GM12864 (cell line): ENCODE results near the gene SREK1IP1.

ENCODE experiments used
- DNase-seq: peaks from one replicate; pipeline ENCODE4 v3.0.0-alpha.2; 2011; ENCODE audit warnings: low read depth
- H3K4me3 ChIP-seq: 2 replicates; pipeline ENCODE4 v1.5.1; 2011; ENCODE audit warnings: mild to moderate bottlenecking, low read depth, low read length, control low read depth
- TF ChIP-seq, protein P1 (sequence below): IDR thresholded peaks from 2 replicates; pipeline ENCODE4 v1.5.1; 2011; ENCODE audit warnings: low read depth, mild to moderate bottlenecking, moderate library complexity, low read length, control low read depth, inconsistent platforms; ENCODE audit errors: missing control alignments

Gene SREK1IP1

DNA sequence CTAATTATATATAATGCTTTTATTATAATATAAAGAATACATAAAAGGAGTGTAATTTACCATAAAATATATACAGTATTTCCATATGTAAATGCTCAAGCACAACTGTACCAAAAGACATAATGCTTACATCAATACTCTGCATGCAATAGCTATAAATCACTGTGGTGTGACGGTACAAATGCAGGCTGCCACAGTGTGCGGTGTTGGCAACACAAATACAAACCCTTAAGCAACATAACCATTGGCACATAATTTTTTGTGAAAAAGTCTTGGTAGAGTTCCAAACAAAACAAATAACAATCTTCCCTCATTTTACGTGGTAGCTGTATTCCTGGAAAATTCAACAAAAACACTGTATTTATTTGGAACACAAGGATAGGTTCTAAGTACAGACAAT lies 80.1 kb downstream of the SREK1IP1 start:
- no peak for DNase-seq
- TF ChIP-seq, protein P1, sequence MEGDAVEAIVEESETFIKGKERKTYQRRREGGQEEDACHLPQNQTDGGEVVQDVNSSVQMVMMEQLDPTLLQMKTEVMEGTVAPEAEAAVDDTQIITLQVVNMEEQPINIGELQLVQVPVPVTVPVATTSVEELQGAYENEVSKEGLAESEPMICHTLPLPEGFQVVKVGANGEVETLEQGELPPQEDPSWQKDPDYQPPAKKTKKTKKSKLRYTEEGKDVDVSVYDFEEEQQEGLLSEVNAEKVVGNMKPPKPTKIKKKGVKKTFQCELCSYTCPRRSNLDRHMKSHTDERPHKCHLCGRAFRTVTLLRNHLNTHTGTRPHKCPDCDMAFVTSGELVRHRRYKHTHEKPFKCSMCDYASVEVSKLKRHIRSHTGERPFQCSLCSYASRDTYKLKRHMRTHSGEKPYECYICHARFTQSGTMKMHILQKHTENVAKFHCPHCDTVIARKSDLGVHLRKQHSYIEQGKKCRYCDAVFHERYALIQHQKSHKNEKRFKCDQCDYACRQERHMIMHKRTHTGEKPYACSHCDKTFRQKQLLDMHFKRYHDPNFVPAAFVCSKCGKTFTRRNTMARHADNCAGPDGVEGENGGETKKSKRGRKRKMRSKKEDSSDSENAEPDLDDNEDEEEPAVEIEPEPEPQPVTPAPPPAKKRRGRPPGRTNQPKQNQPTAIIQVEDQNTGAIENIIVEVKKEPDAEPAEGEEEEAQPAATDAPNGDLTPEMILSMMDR, result no peak

DNA sequence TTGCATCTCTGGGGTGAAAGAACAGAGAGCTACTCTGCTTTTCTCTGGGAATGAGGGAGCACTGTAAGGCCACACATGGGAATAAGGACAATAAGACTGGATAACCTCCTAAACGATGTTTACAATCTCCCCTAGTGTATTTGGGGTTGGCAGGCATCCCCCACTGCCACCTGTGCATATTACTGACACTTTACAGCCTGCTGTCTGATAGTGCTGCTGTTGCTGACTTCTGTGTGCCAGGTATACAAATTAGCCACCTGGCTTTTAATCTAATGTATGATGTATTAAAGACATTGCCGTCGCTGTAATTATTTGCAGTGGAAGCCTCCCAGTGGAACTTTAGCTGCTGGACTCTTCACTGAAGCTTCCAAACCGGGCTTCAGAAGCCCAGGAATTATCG lies 82.6 kb downstream of the SREK1IP1 start:
- no peak overlapping the region for H3K4me3 ChIP-seq
- no peak for DNase-seq
- TF ChIP-seq, protein P1, result no peak

More for the DNA sequence above, 80.1 kb downstream of the SREK1IP1 start:
- no peak overlapping the region for H3K4me3 ChIP-seq

DNA sequence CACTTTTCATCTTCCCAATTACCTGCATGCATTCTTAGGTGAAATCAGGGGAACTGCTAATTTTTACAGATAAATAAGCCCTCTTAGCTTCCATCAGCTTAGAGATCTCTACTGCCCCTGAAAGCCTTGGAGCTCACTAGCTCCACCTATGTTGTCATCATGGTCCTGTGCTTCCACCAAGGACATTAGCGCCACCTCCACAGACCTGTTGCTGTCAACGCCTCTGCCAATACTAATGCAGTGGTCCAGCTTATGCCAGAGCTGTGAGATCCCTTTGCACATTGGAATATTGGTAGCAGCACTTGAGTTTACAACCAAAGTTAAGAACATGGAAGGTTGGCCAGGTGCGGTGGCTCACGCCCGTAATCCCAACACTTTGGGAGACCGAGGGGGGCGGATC lies 85.9 kb downstream of the SREK1IP1 start:
- DNase-seq, result no peak

DNA sequence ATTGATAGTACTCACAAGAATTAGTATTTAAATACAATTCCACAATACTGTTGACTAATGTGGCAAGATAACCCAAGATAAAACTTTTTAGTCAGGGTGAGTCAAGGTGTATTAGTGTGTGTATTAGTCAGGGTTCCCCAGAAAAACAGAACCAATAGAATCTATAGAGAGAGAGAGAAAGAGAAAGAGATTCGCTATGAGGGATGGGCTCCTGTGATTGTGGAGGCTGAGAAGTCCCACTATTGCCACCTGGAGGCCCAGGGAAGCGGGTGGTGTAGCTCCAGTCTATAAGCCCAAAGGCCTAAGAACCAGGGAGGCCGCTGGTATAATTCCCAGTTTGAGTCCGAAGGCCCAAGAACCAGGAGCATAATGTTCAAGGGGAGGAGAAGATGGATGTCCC lies 88.2 kb downstream of the SREK1IP1 start:
- TF ChIP-seq, protein P1, result peak; percentile 12
- DNase-seq, result no peak
- H3K4me3 ChIP-seq, result no peak overlapping the region

More for the DNA sequence above, 85.9 kb downstream of the SREK1IP1 start:
- H3K4me3 ChIP-seq, result no peak overlapping the region
- TF ChIP-seq, protein P1, result peak; percentile 19

DNA sequence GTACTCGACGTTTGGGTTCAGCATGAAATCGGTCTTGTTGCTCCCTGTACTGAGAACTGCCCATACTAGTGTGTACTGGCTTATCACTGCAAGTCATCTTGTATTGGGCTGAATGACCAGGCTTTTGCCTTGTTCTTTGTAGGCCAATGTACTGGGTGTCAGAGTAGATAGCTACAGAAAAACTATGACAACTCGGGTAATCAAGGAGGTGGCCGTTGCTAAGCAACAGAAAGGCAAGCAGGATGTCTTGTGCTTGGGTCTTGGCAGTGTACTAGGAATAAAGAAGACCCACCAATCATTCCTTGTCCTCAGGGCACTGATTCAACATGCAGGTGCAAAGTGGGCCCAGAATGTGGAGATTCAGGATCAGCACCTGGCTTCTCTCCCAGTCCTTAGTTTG lies 90.1 kb downstream of the SREK1IP1 start:
- DNase-seq, result no peak
- H3K4me3 ChIP-seq, result no peak overlapping the region
- TF ChIP-seq, protein P1, result no peak

DNA sequence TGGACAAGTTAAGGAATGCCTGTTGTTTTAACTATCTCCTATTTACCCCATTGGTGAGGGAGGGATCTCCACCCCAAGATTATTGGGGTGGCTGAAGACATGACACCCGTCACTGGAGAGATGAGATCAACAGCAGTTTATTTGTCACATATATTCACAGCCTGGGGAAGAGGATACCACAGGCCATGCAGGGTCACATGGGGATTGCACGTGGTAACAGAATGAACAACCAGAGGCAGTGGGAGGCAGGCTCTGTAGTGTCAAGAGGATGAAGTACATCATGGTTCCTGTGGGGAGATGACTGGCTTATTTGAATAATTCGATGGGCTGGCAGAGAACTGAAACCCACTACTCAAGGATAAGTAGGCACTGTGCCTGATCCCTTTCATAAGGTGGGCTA lies 96.8 kb downstream of the SREK1IP1 start:
- DNase-seq, result no peak
- TF ChIP-seq, protein P1, result no peak
- H3K4me3 ChIP-seq, result no peak overlapping the region

DNA sequence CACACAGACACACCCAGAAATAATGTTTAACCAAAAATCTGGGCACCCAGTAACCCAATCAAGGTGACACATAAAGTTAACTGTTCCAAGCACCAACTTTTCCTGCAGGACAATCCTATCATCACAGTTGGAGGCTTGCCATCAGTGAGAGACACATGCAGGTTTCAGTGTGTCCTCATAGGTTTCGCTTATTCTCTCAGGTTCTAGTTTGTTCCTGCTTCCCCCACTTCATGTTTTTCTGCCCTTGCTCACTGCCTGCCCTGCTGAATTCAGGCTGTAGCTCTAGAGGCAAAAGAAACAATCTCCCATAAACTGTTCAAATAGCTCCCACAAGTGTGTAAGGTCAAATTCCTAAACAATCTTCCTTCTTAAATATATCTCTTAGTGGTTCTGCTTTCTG lies 98.2 kb downstream of the SREK1IP1 start:
- TF ChIP-seq, protein P1, result no peak
- no peak overlapping the region for H3K4me3 ChIP-seq
- no peak for DNase-seq
